C4-2B (cell line): ENCODE data around the gene ZNF215.

Source experiments
- ZFX ChIP-seq: fragments of 450-650 bp; IDR thresholded peaks from 2 replicates; pipeline ENCODE4 v1.6.1; 2017
- TF ChIP-seq, protein P1 (sequence below): fragments of 450-650 bp; conservative IDR thresholded peaks from 2 replicates; pipeline ENCODE4 v1.5.1; 2017; ENCODE audit warnings: mild to moderate bottlenecking

DNA sequence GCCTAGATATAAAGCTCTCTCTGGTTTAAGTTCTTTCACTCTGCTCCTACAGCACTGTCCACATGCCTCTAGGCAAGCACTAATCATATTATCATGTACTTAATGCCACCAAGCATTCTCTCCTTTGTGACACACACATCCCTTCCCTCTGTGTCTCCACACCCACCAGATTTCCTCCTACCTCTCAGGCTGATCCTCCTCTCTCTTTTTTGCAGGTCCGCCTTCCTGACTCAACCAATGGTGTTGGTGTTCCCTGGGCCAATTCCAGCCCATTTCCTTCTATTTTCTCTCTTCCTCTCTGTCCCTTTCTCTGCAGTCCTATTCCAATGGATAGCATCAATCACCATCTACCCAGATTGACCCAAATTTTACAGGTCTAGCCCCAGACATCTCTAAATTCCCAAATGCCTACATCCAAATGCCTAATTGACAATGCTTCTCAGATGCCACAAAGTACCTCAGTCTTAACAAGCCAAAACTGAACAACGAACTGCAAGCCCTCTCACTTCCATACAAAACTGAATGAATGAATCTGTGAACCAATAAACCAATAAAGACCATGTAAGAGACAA lies 504 bp upstream of the ZNF215 start:
- TF ChIP-seq, protein P1, sequence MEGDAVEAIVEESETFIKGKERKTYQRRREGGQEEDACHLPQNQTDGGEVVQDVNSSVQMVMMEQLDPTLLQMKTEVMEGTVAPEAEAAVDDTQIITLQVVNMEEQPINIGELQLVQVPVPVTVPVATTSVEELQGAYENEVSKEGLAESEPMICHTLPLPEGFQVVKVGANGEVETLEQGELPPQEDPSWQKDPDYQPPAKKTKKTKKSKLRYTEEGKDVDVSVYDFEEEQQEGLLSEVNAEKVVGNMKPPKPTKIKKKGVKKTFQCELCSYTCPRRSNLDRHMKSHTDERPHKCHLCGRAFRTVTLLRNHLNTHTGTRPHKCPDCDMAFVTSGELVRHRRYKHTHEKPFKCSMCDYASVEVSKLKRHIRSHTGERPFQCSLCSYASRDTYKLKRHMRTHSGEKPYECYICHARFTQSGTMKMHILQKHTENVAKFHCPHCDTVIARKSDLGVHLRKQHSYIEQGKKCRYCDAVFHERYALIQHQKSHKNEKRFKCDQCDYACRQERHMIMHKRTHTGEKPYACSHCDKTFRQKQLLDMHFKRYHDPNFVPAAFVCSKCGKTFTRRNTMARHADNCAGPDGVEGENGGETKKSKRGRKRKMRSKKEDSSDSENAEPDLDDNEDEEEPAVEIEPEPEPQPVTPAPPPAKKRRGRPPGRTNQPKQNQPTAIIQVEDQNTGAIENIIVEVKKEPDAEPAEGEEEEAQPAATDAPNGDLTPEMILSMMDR = no peak
- no peak for TF ChIP-seq ZFX
